HG03342 (cell line): ENCODE measurements around the gene SLIT1.

ENCODE experiments used
- ATAC-seq: cut with Tn5 transposase; IDR thresholded peaks from one replicate; pipeline ENCODE4 v1.9.1; 2021; ENCODE audit warnings: mild to moderate bottlenecking, moderate library complexity; ENCODE audit not compliant: unreplicated experiment

The SLIT1 gene

GRCh38 chr10:97066877-97067555 lies 118.7 kb downstream of the SLIT1 start:
- ATAC-seq, result no peak

GRCh38 chr10:97065686-97066660 lies 119.8 kb downstream of the SLIT1 start:
- ATAC-seq, result no peak

GRCh38 chr10:97065128-97065527 lies 120.6 kb downstream of the SLIT1 start:
- no peak for ATAC-seq

DNA sequence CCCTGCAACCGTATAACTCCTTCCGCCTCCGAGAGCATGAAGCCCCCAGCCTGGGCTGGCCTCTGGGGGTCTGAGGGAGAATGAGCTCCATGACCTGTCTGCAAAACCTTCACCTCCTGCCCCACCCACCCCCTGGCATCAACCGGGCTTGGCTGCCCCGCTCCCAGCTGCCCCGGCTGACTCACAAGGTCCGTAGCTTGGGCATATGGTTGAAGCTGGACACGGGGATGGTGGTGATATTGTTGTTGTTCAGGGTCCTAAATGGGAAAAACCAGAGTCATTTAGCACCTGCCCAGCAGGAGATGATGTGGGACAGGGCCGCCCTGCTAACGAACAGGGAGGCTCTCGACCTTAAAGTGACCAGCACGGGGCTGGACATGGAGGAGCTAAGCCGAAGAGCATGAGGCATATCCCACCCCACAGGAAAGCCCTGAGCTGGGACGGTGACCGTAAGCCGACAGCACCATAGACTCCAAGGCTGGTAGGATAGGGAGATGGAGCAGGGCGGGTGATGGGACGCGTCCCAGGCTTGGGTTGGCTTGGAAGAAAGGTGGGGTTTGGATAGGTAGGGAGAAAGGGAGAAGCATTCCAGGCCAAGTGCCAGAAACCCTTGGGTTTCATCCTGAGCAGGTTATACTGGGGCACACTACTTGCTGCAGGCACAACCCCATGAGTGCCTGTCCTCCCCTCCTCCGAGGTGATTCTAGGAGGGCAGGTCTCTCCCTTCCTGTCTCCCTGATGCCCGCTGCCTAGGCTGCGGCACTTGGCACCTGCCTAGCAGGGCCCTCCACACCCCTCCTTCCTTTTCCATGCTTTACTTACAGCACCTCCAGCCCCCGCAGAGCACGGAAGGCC lies 121.5 kb downstream of the SLIT1 start:
- ATAC-seq, result no peak

- no peak for ATAC-seq
These were observed 122.3 kb downstream of the SLIT1 start for GRCh38 chr10:97063271-97063982.

- no peak for ATAC-seq
These were observed 123.3 kb downstream of the SLIT1 start for GRCh38 chr10:97062456-97062855.

GRCh38 chr10:97062046-97062445 lies 123.7 kb downstream of the SLIT1 start:
- no peak for ATAC-seq

DNA sequence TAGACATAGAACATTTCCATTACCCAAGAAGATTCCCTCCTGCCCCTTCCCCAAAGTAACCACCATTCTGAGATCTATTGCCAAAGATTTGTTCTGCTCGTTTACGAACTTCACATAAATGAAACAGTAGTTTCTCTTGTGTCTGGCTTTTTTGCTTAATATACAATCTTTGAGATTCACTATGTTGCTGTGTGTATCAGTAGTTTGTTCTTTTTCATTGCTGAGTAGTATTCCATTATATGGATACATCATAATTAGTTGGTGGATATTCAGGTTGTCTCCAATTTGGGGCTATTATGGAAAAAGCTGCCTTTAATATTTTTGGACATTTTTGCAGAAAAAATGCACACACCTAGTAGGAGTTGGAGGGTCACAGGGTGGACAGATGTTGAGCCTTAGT lies 124.3 kb downstream of the SLIT1 start:
- ATAC-seq, result no peak

GRCh38 chr10:97060441-97061084 lies 125.2 kb downstream of the SLIT1 start:
- ATAC-seq, result no peak

- ATAC-seq, result no peak
These were observed 125.9 kb downstream of the SLIT1 start for GRCh38 chr10:97059872-97060205.

GRCh38 chr10:97059006-97059871 lies 126.5 kb downstream of the SLIT1 start:
- no peak for ATAC-seq

- ATAC-seq, result no peak
These were observed 127.2 kb downstream of the SLIT1 start for GRCh38 chr10:97058521-97058920.

- ATAC-seq, result no peak
These were observed 128.1 kb downstream of the SLIT1 start for GRCh38 chr10:97057491-97058235.

- ATAC-seq, result no peak
These were observed 129.6 kb downstream of the SLIT1 start for GRCh38 chr10:97056003-97056630.

DNA sequence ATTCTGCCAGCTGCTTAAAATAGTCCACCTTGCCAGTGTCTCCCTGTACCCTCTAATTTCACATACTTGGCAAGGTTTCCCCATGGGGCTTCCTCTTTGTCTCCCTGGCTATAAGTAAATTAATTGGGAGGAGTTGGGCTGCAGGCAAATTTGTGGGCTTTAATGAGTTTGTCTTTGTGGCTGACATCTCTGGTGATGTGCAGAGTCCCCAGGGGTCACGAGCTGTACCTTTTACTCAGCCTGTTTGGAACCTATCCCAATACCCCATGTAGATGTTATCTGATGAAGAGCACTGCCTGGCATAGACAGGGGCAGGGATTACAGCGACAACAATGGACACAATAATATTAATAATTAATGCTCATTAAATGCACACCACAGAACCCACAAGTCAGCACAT lies 132.5 kb downstream of the SLIT1 start:
- no peak for ATAC-seq

- ATAC-seq, result no peak
These were observed 134.7 kb downstream of the SLIT1 start for GRCh38 chr10:97050956-97051496.

DNA sequence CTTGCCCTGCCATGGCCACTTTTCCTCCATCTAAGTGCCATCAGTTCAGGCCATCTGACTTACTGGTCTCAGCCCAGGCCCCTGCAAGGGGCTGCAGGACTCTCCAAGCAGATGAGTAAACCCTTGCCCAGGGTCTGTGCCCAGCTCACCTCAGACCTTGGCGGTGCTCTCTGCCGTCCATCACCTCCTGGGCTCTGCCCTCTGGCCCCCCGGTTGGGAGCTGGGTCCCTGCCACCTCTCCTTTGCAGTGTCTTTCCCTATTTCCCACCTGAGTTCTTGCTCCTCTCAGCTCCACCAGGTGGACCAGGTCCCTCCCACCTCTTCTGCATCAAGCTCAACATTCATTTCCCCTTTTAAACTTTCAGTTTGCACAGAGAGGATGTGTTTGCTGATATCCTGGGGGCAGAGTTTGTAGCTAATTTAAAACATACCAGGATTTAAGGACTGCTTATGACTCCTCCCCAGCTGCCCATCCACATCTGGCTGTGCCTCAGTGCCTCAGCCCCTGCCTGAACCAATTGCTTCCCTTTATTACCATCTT lies 135.5 kb downstream of the SLIT1 start:
- ATAC-seq, result no peak
